Colonic mucosa (tissue), 4 donors: ENCODE data around the gene SPATA4. TPM values are rescaled to one million over a fixed set of nuclear protein-coding genes. Genes with fewer than 3 reads are reported as not detected.

Experiments used
- DNase-seq: peaks from one replicate; pipeline ENCODE4 v3.0.0-alpha.2; 2020
- H3K27ac ChIP-seq: fragments of 200-600 bp; one replicate; pipeline ENCODE4 v1.8.0; 2021
- H3K27me3 ChIP-seq: fragments of 200-600 bp; one replicate; pipeline ENCODE4 v1.8.0; 2021
- H3K36me3 ChIP-seq: fragments of 200-600 bp; one replicate; pipeline ENCODE4 v1.8.0; 2021
- H3K4me1 ChIP-seq: fragments of 200-600 bp; one replicate; pipeline ENCODE4 v1.8.0; 2021; ENCODE audit warnings: mild to moderate bottlenecking
- H3K4me3 ChIP-seq: fragments of 200-600 bp; one replicate; pipeline ENCODE4 v1.8.0; 2021
- H3K9ac ChIP-seq, 2 donors: one replicate each; pipeline ENCODE4 v1.7.0; 2013; ENCODE audit warnings: control low read depth in 2 of 2, low read depth in 2 of 2, low read length in 2 of 2
- H3K9me3 ChIP-seq: fragments of 200-600 bp; one replicate; pipeline ENCODE4 v1.8.0; 2021
- CTCF ChIP-seq: fragments of 200-600 bp; IDR thresholded peaks from one replicate; pipeline ENCODE4 v1.8.0; 2022; ENCODE audit warnings: antibody characterized with exemption, mild to moderate bottlenecking
- intact Hi-C: fragments of 100-400 bp; cut with DNase I; formaldehyde crosslinking; loops from one replicate; pipeline ENCODE4 v1.14.1; 2022
- total RNA-seq, 2 donors: library from RNA; stranded (reverse); fragmentation: NEBNext Ultra II Directional in 1 of 2; extraction: Animal tissue kit (Norgen Biotek cat#: 25700) in 1 of 2; gene quantifications; one replicate each; pipeline ENCODE4 v1.2.1, GENCODE V29; 2021
- donor health status: healthy.
- donor health status: DM: no; HTN: no; CAD: no.
- donor health status: DM: no; HTN: no; CAD: no.

SPATA4 gene
- total RNA-seq, 2 donors from 2014 or later, result not detected

DNA sequence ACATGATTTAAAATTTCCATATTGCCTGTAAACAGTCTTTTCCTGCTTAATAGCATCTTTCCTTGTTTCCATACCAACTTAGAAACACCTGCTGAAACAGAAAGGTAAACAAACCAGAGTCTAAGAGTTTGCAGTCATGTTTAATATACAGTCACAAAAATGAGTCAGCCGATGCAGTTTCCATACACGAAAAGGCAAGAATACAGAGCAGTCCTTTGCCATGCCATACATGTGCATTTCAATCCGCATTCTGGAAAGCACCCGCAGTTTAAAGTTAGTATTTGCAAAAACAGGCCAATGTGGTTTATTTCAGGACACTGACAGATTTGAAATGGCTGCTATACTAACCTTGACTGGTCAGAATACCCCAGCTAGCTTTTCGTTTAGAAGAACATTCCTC, 41.6 kb upstream of the SPATA4 start:
- Histone ChIP-seq H3K4me3 (no peak overlapping the region), H3K9me3 (no peaks in the 10 kb centered on the region), H3K9ac (no peak overlapping the region), H3K27ac (no peak overlapping the region), H3K4me1 (no peaks in the 10 kb centered on the region), H3K27me3 (no peaks in the 10 kb centered on the region), H3K36me3 (no peaks in the 10 kb centered on the region)
- no peak for TF ChIP-seq CTCF
- intact Hi-C loops, result no loop called here
- DNase-seq, result no peak

DNA sequence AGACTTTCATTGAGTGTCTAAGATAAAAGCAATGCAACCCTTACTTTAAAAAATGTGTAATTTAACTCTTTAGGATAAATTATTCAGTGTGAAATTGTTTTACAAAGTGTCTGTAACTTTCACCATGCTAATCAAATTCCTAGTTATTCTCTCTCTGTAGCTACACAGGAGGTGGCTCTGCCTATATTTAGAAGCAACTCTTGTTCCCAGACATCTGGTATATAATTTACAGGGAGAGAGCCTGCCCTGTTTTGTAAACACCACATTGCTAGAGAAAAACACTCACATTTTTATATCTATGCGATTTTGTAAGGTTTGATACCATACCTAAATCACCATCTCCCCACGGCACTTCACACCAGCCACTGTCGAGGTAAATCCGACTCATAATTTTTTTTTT, 35.5 kb upstream of the SPATA4 start:
- H3K27ac ChIP-seq, result no peak overlapping the region
- TF ChIP-seq CTCF, result no peak
- H3K4me3 ChIP-seq, result no peak overlapping the region
- no peaks in the 10 kb centered on the region for H3K9me3 ChIP-seq
- no peak for DNase-seq
- no peaks in the 10 kb centered on the region for H3K36me3 ChIP-seq
- H3K9ac ChIP-seq, result no peak overlapping the region
- no peaks in the 10 kb centered on the region for H3K4me1 ChIP-seq
- intact Hi-C loops, result no loop called here
- no peaks in the 10 kb centered on the region for H3K27me3 ChIP-seq

DNA sequence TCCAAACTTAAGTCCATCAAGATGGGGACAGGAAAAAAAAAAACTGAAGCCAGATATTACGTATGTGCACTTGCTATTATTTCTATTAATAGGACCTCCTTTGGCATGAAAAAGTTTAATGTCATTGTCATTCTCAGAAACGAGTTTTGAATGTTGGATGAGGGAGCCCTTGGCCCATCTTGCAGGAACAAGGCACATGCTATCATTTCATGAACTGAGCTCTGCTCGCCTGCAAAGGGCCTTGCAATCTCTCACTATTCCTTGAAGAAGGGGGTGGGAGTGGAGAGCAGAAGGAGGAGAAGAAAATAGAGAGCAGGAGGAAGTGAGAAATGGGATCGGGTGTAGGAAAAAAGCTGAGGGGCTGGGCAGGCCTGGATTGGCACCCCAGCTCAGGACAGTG, 34.3 kb upstream of the SPATA4 start:
- Histone ChIP-seq H3K4me1 (no peaks in the 10 kb centered on the region), H3K27ac (no peak overlapping the region), H3K9ac (no peak overlapping the region), H3K36me3 (no peaks in the 10 kb centered on the region), H3K9me3 (no peaks in the 10 kb centered on the region), H3K27me3 (no peaks in the 10 kb centered on the region), H3K4me3 (no peak overlapping the region)
- no peak for DNase-seq
- intact Hi-C loops, result no loop called here
- no peak for TF ChIP-seq CTCF

DNA sequence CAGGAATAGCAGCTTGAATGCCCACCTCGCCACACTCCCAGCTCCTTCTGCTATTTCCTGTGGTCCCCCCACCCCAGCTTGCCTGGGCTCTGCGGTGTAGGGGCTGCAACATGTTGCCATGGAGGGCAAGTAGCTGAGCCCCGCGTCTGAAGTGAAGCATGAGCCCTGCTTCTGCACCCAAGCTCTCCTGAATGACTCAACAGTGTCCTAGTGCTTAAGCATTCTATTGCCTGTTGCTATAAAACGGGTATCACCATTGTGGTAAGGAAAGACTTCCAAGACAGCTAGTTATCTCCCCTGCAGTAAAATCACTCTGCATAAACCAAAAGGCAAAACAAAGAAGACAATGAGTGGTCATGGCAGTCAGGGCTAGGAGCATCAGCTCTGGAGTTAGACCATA, 31.4 kb upstream of the SPATA4 start:
- Histone ChIP-seq H3K27ac (no peak overlapping the region), H3K9ac (no peak overlapping the region), H3K4me3 (no peak overlapping the region), H3K27me3 (no peaks in the 10 kb centered on the region), H3K9me3 (no peaks in the 10 kb centered on the region), H3K36me3 (no peaks in the 10 kb centered on the region), H3K4me1 (no peaks in the 10 kb centered on the region)
- intact Hi-C loops, result no loop called here
- TF ChIP-seq CTCF, result no peak
- no peak for DNase-seq

DNA sequence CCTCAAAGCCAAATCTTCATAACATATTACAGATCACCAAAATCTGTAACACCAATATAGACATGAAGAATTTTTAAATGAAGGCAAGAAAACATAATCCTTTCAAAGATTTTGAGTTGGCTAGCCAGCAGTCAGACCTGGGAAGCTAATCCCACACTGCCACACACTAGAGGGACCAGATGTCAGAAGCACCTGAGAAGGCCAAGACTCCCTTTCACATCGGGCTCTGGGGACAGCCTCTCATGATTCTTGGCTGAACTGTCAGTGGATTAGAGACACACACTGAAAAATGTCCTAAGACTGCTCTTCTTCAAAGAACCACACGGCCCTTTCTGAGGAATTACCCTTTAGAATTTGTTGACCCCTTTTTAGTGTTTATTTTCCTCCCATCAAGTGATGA, 28.2 kb upstream of the SPATA4 start:
- H3K4me3 ChIP-seq, result no peak overlapping the region
- H3K4me1 ChIP-seq, result no peaks in the 10 kb centered on the region
- no peaks in the 10 kb centered on the region for H3K27me3 ChIP-seq
- no peak for TF ChIP-seq CTCF
- H3K9me3 ChIP-seq, result no peaks in the 10 kb centered on the region
- no peak overlapping the region for H3K9ac ChIP-seq
- no peaks in the 10 kb centered on the region for H3K36me3 ChIP-seq
- intact Hi-C loops, result no loop called here
- no peak overlapping the region for H3K27ac ChIP-seq
- no peak for DNase-seq

DNA sequence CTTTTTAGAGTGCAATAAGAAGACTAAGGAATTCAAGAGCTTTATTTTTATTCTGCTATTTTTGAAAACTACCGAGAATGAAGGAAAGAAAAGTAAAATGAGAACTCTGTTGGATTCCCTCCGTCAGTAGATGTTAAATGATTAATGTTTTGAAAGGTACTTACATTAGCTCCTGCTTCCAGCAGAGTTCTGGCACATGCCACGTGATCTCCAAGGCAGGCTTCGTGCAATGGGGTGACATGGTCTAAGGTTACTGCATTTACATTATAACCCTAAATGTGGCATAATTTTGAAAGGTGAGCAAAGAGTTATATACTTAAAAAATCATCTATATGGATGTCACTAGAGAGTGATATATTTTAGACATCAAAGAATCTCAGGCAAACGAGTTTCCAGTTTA, 26.8 kb upstream of the SPATA4 start:
- no peak overlapping the region for H3K4me3 ChIP-seq
- no peak overlapping the region for H3K27ac ChIP-seq
- no peaks in the 10 kb centered on the region for H3K27me3 ChIP-seq
- TF ChIP-seq CTCF, result no peak
- intact Hi-C loops, result no loop called here
- H3K36me3 ChIP-seq, result no peaks in the 10 kb centered on the region
- no peaks in the 10 kb centered on the region for H3K4me1 ChIP-seq
- H3K9ac ChIP-seq, result no peak overlapping the region
- no peak for DNase-seq
- no peaks in the 10 kb centered on the region for H3K9me3 ChIP-seq
